Sigmoid colon (tissue), 4 donors: ENCODE data around the gene PRSS1.

ENCODE experiments used
- CTCF ChIP-seq, 4 experiments: fragments of 450-650 bp in 3 of 4; fragments of 200-600 bp in 1 of 4; IDR thresholded peaks; one replicate each; pipeline ENCODE4 v1.5.1; 2016 to 2019; ENCODE audit warnings: antibody characterized with exemption in 4 of 4, mild to moderate bottlenecking in 3 of 4, moderate library complexity in 2 of 4
- EP300 ChIP-seq, 4 donors: sonication (generic); formaldehyde crosslinking; IDR thresholded peaks; one replicate each; pipeline ENCODE4 v1.6.1; 2017; ENCODE audit warnings: antibody characterized with exemption in 4 of 4
- POLR2A ChIP-seq, 2 donors: fragments of 450-650 bp; IDR thresholded peaks; one replicate each; pipeline ENCODE4 v1.6.1; 2016; ENCODE audit warnings: antibody characterized with exemption in 2 of 2, mild to moderate bottlenecking in 2 of 2, moderate library complexity in 2 of 2
- POLR2AphosphoS5 ChIP-seq, 4 donors: sonication (generic); formaldehyde crosslinking; IDR thresholded peaks; one replicate each; pipeline ENCODE4 v1.6.1; 2017; ENCODE audit warnings: antibody characterized with exemption in 4 of 4

- TF ChIP-seq CTCF (IDR thresholded peaks at IDR 0.05) (no peak), POLR2A (IDR thresholded peaks at IDR 0.05) (no peak), EP300 (IDR thresholded peaks at IDR 0.05) (no peak), POLR2AphosphoS5 (IDR thresholded peaks at IDR 0.05) (no peak)
Measured at GRCh38 chr7:142772673-142773072, 23.4 kb downstream of the PRSS1 start.
